ENCODE data around the gene JMJD1C.

JMJD1C gene

DNA sequence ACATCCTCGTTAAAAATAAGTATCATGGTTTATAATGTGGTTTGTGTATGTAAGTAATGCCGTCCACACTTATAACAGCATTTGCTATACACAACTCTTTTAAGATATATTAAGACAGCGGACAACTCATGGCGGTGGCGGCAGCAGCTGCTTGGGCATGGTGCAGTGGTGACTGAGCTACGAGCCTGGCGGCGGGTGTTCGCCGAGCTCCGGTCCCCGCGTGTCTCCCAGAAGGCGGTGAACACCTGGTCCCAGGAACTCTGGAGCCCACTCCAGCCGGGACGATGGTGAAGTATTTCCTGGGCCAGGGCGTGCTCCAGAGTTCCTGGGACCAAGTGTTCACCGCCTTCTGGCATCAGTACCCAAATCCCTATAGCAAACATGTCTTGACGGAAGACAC is 38.8 kb downstream of the JMJD1C start:
- Histone ChIP-seq H4K20me1 (ENCODE audit: control insufficient read depth, insufficient read depth, low read depth, low read length) (0 out of 2 replicates have a peak, but pooled peaks cover 5% of the 10 kb centered on the region), H3K27me3 (ENCODE audit: control insufficient read depth, low read length) (no peaks in the 10 kb centered on the region), H3K4me1 (ENCODE audit: control insufficient read depth, low read length) (peaks cover 6% of the 10 kb centered on the region), H3K4me2 (ENCODE audit: low read length) (no peak overlapping the region), H3K36me3 (ENCODE audit: control insufficient read depth, low read length) (no peaks in the 10 kb centered on the region), H3K79me2 (ENCODE audit: control insufficient read depth, low read length) (peaks cover 61% of the 10 kb centered on the region), H3K27ac (ENCODE audit: low read depth, low read length) (no peak overlapping the region), H3K4me3 (ENCODE audit: low read length) (no peak overlapping the region), H3K9me2 (replicated peaks; ENCODE audit: control insufficient read depth, low read length) (no peaks in the 10 kb centered on the region), H3F3A (ENCODE audit: control insufficient read depth, insufficient read depth) (peaks cover 3% of the 10 kb centered on the region; the same call in 1 of the 2 replicates), H3K9me3 (ENCODE audit: control insufficient read depth, insufficient read depth, low read length) (no peaks in the 10 kb centered on the region)
- TF ChIP-seq EZH2phosphoT487 (IDR thresholded peaks at IDR 0.05; ENCODE audit: borderline replicate concordance, low read length) = no peak
- TF ChIP-seq, protein P1, sequence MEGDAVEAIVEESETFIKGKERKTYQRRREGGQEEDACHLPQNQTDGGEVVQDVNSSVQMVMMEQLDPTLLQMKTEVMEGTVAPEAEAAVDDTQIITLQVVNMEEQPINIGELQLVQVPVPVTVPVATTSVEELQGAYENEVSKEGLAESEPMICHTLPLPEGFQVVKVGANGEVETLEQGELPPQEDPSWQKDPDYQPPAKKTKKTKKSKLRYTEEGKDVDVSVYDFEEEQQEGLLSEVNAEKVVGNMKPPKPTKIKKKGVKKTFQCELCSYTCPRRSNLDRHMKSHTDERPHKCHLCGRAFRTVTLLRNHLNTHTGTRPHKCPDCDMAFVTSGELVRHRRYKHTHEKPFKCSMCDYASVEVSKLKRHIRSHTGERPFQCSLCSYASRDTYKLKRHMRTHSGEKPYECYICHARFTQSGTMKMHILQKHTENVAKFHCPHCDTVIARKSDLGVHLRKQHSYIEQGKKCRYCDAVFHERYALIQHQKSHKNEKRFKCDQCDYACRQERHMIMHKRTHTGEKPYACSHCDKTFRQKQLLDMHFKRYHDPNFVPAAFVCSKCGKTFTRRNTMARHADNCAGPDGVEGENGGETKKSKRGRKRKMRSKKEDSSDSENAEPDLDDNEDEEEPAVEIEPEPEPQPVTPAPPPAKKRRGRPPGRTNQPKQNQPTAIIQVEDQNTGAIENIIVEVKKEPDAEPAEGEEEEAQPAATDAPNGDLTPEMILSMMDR (IDR thresholded peaks at IDR 0.05; ENCODE audit: low read depth, low read length, poor library complexity, severe bottlenecking) = no peak

DNA sequence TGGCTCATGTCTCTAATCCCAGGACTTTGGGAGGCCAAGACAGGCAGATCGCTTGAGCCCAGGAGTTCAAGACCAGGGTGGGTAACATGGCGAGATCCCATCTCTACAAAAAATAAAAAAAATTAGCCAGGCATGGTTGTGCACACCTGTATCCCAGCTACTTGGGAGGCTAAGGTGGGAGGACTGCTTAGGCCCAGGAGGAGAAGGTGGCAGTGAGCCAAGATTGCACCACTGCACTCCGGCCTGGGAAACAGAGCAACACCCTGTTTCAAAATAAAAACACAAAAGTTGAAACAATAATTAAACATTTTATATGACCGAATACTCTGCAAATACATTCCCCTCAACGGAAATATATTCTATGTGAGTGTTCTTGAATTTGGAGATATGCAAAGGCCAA is 40.3 kb downstream of the JMJD1C start:
- Histone ChIP-seq H3K4me2 (ENCODE audit: low read length) (no peak overlapping the region), H3K4me1 (ENCODE audit: control insufficient read depth, low read length) (peaks cover 18% of the 10 kb centered on the region), H3K27ac (ENCODE audit: low read depth, low read length) (no peak overlapping the region), H4K20me1 (ENCODE audit: control insufficient read depth, insufficient read depth, low read depth, low read length) (no peaks in the 10 kb centered on the region), H3K79me2 (ENCODE audit: control insufficient read depth, low read length) (peaks cover 59% of the 10 kb centered on the region), H3K9me3 (ENCODE audit: control insufficient read depth, insufficient read depth, low read length) (no peaks in the 10 kb centered on the region), H3K4me3 (ENCODE audit: low read length) (no peak overlapping the region), H3K36me3 (ENCODE audit: control insufficient read depth, low read length) (no peaks in the 10 kb centered on the region), H3K9me2 (replicated peaks; ENCODE audit: control insufficient read depth, low read length) (no peaks in the 10 kb centered on the region), H3K27me3 (ENCODE audit: control insufficient read depth, low read length) (no peaks in the 10 kb centered on the region), H3F3A (ENCODE audit: control insufficient read depth, insufficient read depth) (peaks cover 5% of the 10 kb centered on the region; the same call in 1 of the 2 replicates)
- no peak for TF ChIP-seq EZH2phosphoT487 (IDR thresholded peaks at IDR 0.05; ENCODE audit: borderline replicate concordance, low read length)
- TF ChIP-seq, protein P1 (IDR thresholded peaks at IDR 0.05; ENCODE audit: low read depth, low read length, poor library complexity, severe bottlenecking) = no peak

GRCh38 chr10:63424576-63424975 is 41.2 kb downstream of the JMJD1C start:
- Histone ChIP-seq H3K9me2 (replicated peaks; ENCODE audit: control insufficient read depth, low read length) (no peaks in the 10 kb centered on the region), H3K27me3 (ENCODE audit: control insufficient read depth, low read length) (no peaks in the 10 kb centered on the region), H3K36me3 (ENCODE audit: control insufficient read depth, low read length) (no peaks in the 10 kb centered on the region), H3F3A (ENCODE audit: control insufficient read depth, insufficient read depth) (0 out of 2 replicates have a peak, but pooled peaks cover 2% of the 10 kb centered on the region), H3K27ac (ENCODE audit: low read depth, low read length) (no peak overlapping the region), H3K9me3 (ENCODE audit: control insufficient read depth, insufficient read depth, low read length) (no peaks in the 10 kb centered on the region), H3K79me2 (ENCODE audit: control insufficient read depth, low read length) (peaks cover 58% of the 10 kb centered on the region), H3K4me1 (ENCODE audit: control insufficient read depth, low read length) (peaks cover 18% of the 10 kb centered on the region), H4K20me1 (ENCODE audit: control insufficient read depth, insufficient read depth, low read depth, low read length) (no peaks in the 10 kb centered on the region), H3K4me2 (ENCODE audit: low read length) (no peak overlapping the region), H3K4me3 (ENCODE audit: low read length) (no peak overlapping the region)
- no peak for TF ChIP-seq EZH2phosphoT487 (IDR thresholded peaks at IDR 0.05; ENCODE audit: borderline replicate concordance, low read length)
- TF ChIP-seq, protein P1 (IDR thresholded peaks at IDR 0.05; ENCODE audit: low read depth, low read length, poor library complexity, severe bottlenecking) = no peak
